Measurements from ENCODE around the gene SNX19.
"Not testable (repeated sequence)": the region's sequence is repeated elsewhere in the genome, so short reads cannot be mapped to it uniquely, and the experiment has no call there.

The SNX19 gene

GRCh38 chr11:130924750-130925149 lies 8.5 kb upstream of the SNX19 start:
- TF ChIP-seq ZNF70 (CRISPR knock-in tag; IDR thresholded peaks at IDR 0.05) (no peak), SNAI2 (CRISPR knock-in tag; IDR thresholded peaks at IDR 0.05) (no peak), OSR1 (CRISPR knock-in tag; IDR thresholded peaks at IDR 0.05) (no peak), CSDC2 (CRISPR knock-in tag; IDR thresholded peaks at IDR 0.05) (no peak), BACH2 (CRISPR knock-in tag; IDR thresholded peaks at IDR 0.05; ENCODE audit: borderline replicate concordance) (no peak), CSRNP3 (CRISPR knock-in tag; IDR thresholded peaks at IDR 0.05) (no peak), TOX (CRISPR knock-in tag; IDR thresholded peaks at IDR 0.05; ENCODE audit: borderline replicate concordance) (no peak), PPARA (CRISPR knock-in tag; IDR thresholded peaks at IDR 0.05; ENCODE audit: borderline replicate concordance) (no peak)
- ATAC-seq: no peak

DNA sequence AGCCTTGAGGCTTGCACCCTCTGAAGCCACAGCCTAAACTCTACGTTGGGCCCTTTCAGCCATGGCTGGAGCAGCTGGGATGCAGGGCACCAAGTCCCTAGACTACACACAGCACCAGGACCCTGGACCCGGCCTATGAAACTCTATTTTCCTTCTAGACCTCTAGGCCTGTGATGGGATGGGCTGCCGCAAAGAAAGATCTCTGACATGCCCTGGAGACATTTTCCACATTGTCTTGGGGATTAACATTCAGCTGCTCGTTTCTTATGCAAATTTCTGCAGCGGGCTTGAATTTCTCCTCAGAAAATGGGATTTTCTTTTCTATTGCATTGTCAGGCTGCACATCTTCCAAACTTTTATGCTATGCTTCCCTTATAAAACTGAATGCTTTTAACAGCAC lies 4.3 kb upstream of the SNX19 start:
- ATAC-seq: not testable (repeated sequence)

- no peak for ATAC-seq
- no peak for TF ChIP-seq TCF4 (CRISPR knock-in tag; IDR thresholded peaks at IDR 0.05; ENCODE audit: borderline replicate concordance)
- no peak for TF ChIP-seq PATZ1 (CRISPR knock-in tag; IDR thresholded peaks at IDR 0.05; ENCODE audit: borderline replicate concordance)
Observed at GRCh38 chr11:130918081-130918480, 1.8 kb upstream of the SNX19 start.

- TF ChIP-seq OSR1 (CRISPR knock-in tag; IDR thresholded peaks at IDR 0.05): no peak
- TF ChIP-seq ZFP3 (CRISPR knock-in tag; IDR thresholded peaks at IDR 0.05): no peak
- TF ChIP-seq ARNTL (CRISPR knock-in tag; IDR thresholded peaks at IDR 0.05; ENCODE audit: borderline replicate concordance, low read depth): no peak
- no peak for TF ChIP-seq ZNF8 (CRISPR knock-in tag; IDR thresholded peaks at IDR 0.05)
- TF ChIP-seq ZNF565 (CRISPR knock-in tag; conservative IDR thresholded peaks at IDR 0.05; ENCODE audit: low read depth): no peak
- no peak for TF ChIP-seq TSHZ2 (CRISPR knock-in tag; IDR thresholded peaks at IDR 0.05)
- no peak for TF ChIP-seq SNAI2 (CRISPR knock-in tag; IDR thresholded peaks at IDR 0.05)
- TF ChIP-seq CREB5 (CRISPR knock-in tag; IDR thresholded peaks at IDR 0.05; ENCODE audit: low read depth): no peak
- no peak for TF ChIP-seq BACH2 (CRISPR knock-in tag; IDR thresholded peaks at IDR 0.05; ENCODE audit: borderline replicate concordance)
- TF ChIP-seq RARB (CRISPR knock-in tag; IDR thresholded peaks at IDR 0.05): no peak
- TF ChIP-seq CSRNP3 (CRISPR knock-in tag; IDR thresholded peaks at IDR 0.05): no peak
- no peak for TF ChIP-seq ESRRG (CRISPR knock-in tag; IDR thresholded peaks at IDR 0.05)
- TF ChIP-seq TCF4 (CRISPR knock-in tag; IDR thresholded peaks at IDR 0.05; ENCODE audit: borderline replicate concordance): no peak
- TF ChIP-seq ZC3H10 (CRISPR knock-in tag; IDR thresholded peaks at IDR 0.05): no peak
- no peak for ATAC-seq
Observed at GRCh38 chr11:130916910-130917309, 631 bp upstream of the SNX19 start.

Data from SK-N-SH treated with all-trans-retinoic acid at 6 μM for 48 hours (cell line).